DOHH2 (cell line): Measurements from ENCODE around the gene GNAS-AS1.

Experiments
- H3F3A ChIP-seq: fragments of 200-600 bp; sonication (generic), shearing (Covaris generic); 2 replicates; pipeline ENCODE4 v1.6.0; 2016; ENCODE audit warnings: antibody characterized with exemption, mild to moderate bottlenecking; ENCODE audit not compliant: control insufficient read depth, insufficient read depth
- H3K27ac ChIP-seq: fragments of 200-600 bp; sonication (generic); 2 replicates; pipeline ENCODE4 v1.5.1; 2014; ENCODE audit warnings: low read depth, mild to moderate bottlenecking, low read length, moderate library complexity
- H3K27me3 ChIP-seq: fragments of 200-600 bp; sonication (generic); 2 replicates; pipeline ENCODE4 v1.6.1; 2014; ENCODE audit warnings: mild to moderate bottlenecking, low read length, mixed read lengths; ENCODE audit not compliant: control insufficient read depth
- H3K36me3 ChIP-seq: fragments of 200-600 bp; sonication (generic); 2 replicates; pipeline ENCODE4 v1.6.1; 2014; ENCODE audit warnings: mild to moderate bottlenecking, low read length, moderate library complexity, mixed read lengths; ENCODE audit not compliant: control insufficient read depth
- H3K4me1 ChIP-seq: fragments of 200-600 bp; sonication (generic); 2 replicates; pipeline ENCODE4 v1.6.1; 2014; ENCODE audit warnings: mild to moderate bottlenecking, low read length, mixed read lengths; ENCODE audit not compliant: control insufficient read depth
- H3K4me2 ChIP-seq: fragments of 200-600 bp; sonication (generic); 2 replicates; pipeline ENCODE4 v1.6.0; 2014; ENCODE audit warnings: mild to moderate bottlenecking, low read length, moderate library complexity
- H3K4me3 ChIP-seq: fragments of 200-600 bp; sonication (generic); 2 replicates; pipeline ENCODE4 v1.5.1; 2014; ENCODE audit warnings: mild to moderate bottlenecking, low read length, mixed read lengths
- H3K79me2 ChIP-seq: fragments of 200-600 bp; sonication (generic); 2 replicates; pipeline ENCODE4 v1.6.1; 2014; ENCODE audit warnings: mild to moderate bottlenecking, low read length, mixed read lengths; ENCODE audit not compliant: control insufficient read depth
- H3K9me2 ChIP-seq: fragments of 200-600 bp; sonication (generic); replicated peaks from 2 replicates; pipeline ENCODE4 v1.6.1; 2014; ENCODE audit warnings: mild to moderate bottlenecking, low read length, mixed read lengths; ENCODE audit not compliant: control insufficient read depth
- H3K9me3 ChIP-seq: fragments of 200-600 bp; sonication (generic); 2 replicates; pipeline ENCODE4 v1.6.1; 2014; ENCODE audit warnings: antibody characterized with exemption, low read length, mixed read lengths; ENCODE audit not compliant: control insufficient read depth, insufficient read depth
- H4K20me1 ChIP-seq: fragments of 200-600 bp; sonication (generic); 2 replicates; pipeline ENCODE4 v1.6.0; 2014; ENCODE audit warnings: low read depth, mild to moderate bottlenecking, antibody characterized with exemption, low read length, moderate library complexity; ENCODE audit not compliant: control insufficient read depth, insufficient read depth
- CTCF ChIP-seq: fragments of 200-600 bp; sonication (generic); IDR thresholded peaks from one replicate; pipeline ENCODE4 v1.5.1; 2014; ENCODE audit warnings: antibody characterized with exemption, mild to moderate bottlenecking, low read depth, low read length; ENCODE audit not compliant: poor library complexity, severe bottlenecking
- EZH2phosphoT487 ChIP-seq: fragments of 200-600 bp; sonication (generic); IDR thresholded peaks from 2 replicates; pipeline ENCODE4 v1.6.1; 2017; ENCODE audit warnings: borderline replicate concordance, mild to moderate bottlenecking, antibody characterized with exemption, low read length, moderate library complexity, mixed read lengths

GNAS-AS1 gene

GRCh38 chr20:58825450-58825849 lies 25.3 kb downstream of the GNAS-AS1 start:
- no peaks in the 10 kb centered on the region for H3F3A ChIP-seq
- H3K4me1 ChIP-seq, result no peaks in the 10 kb centered on the region
- H3K27me3 ChIP-seq, result no peaks in the 10 kb centered on the region
- no peak for TF ChIP-seq CTCF
- TF ChIP-seq EZH2phosphoT487, result no peak
- H3K9me3 ChIP-seq, result 0 out of 2 replicates have a peak, but pooled peaks cover 3% of the 10 kb centered on the region
- no peaks in the 10 kb centered on the region for H4K20me1 ChIP-seq
- no peaks in the 10 kb centered on the region for H3K36me3 ChIP-seq
- H3K4me2 ChIP-seq, result no peak overlapping the region
- no peaks in the 10 kb centered on the region for H3K9me2 ChIP-seq
- no peak overlapping the region for H3K27ac ChIP-seq
- H3K4me3 ChIP-seq, result no peak overlapping the region
- peaks cover 15% of the 10 kb centered on the region for H3K79me2 ChIP-seq

- H3K4me3 ChIP-seq, result no peak overlapping the region
Measured at GRCh38 chr20:58824843-58825242, 25.9 kb downstream of the GNAS-AS1 start.

GRCh38 chr20:58822748-58823730 lies 27.7 kb downstream of the GNAS-AS1 start:
- no peaks in the 10 kb centered on the region for H3K79me2 ChIP-seq
- no peaks in the 10 kb centered on the region for H3K9me3 ChIP-seq
- no peaks in the 10 kb centered on the region for H3K9me2 ChIP-seq
- no peaks in the 10 kb centered on the region for H3K4me1 ChIP-seq
- H3K36me3 ChIP-seq, result no peaks in the 10 kb centered on the region
- no peak overlapping the region for H3K4me2 ChIP-seq
- no peaks in the 10 kb centered on the region for H3K27me3 ChIP-seq
- no peaks in the 10 kb centered on the region for H3F3A ChIP-seq
- no peak for TF ChIP-seq EZH2phosphoT487
- no peak for TF ChIP-seq CTCF
- H3K27ac ChIP-seq, result no peak overlapping the region
- no peaks in the 10 kb centered on the region for H4K20me1 ChIP-seq
- no peak overlapping the region for H3K4me3 ChIP-seq

More at GRCh38 chr20:58824843-58825242, 25.9 kb downstream of the GNAS-AS1 start:
- Histone ChIP-seq H3K4me2 (no peak overlapping the region), H3K4me1 (no peaks in the 10 kb centered on the region), H3K79me2 (peaks cover 9% of the 10 kb centered on the region), H3K27me3 (no peaks in the 10 kb centered on the region), H3K27ac (no peak overlapping the region), H4K20me1 (no peaks in the 10 kb centered on the region), H3K9me2 (no peaks in the 10 kb centered on the region), H3F3A (no peaks in the 10 kb centered on the region), H3K9me3 (no peaks in the 10 kb centered on the region), H3K36me3 (no peaks in the 10 kb centered on the region)
- TF ChIP-seq CTCF (no peak), EZH2phosphoT487 (no peak)
